ENCODE data around the gene ARMS2. TPM values are rescaled to one million over a fixed set of nuclear protein-coding genes. Genes with fewer than 3 reads are reported as not detected.

Gene ARMS2
- total RNA-seq, 1 experiment from 2014 or later, result not detected

GRCh38 chr10:122465401-122466040, 11.1 kb downstream of the ARMS2 start:
- TF ChIP-seq CTCF (conservative IDR thresholded peaks at IDR 0.05) (no peak), EZH2 (IDR thresholded peaks at IDR 0.05; ENCODE audit: low read depth) (no peak)
- Histone ChIP-seq H3K9me3 (ENCODE audit: insufficient read depth, low read depth) (no peaks in the 10 kb centered on the region), H2AFZ (no peak overlapping the region), H3K4me1 (replicated peaks; ENCODE audit: insufficient read depth) (0 out of 2 replicates have a peak, but pooled peaks cover 5% of the 10 kb centered on the region), H3K4me3 (no peak overlapping the region), H3K9me2 (ENCODE audit: insufficient read depth) (no peaks in the 10 kb centered on the region), H3K79me2 (ENCODE audit: low read depth) (no peaks in the 10 kb centered on the region), H3F3A (ENCODE audit: insufficient read depth, low read depth) (no peaks in the 10 kb centered on the region), H3K27me3 (ENCODE audit: insufficient read depth, low read depth) (peaks cover 13% of the 10 kb centered on the region), H3K4me2 (no peak overlapping the region), H4K20me1 (ENCODE audit: insufficient read depth) (no peaks in the 10 kb centered on the region), H3K27ac (no peak overlapping the region), H3K36me3 (ENCODE audit: low read depth) (no peaks in the 10 kb centered on the region)
- ChIA-PET POLR2A (ENCODE audit: unreplicated experiment) (no interaction called here), CTCF (no interaction called here)
- no TSS peak for BruUV-seq (replicated peaks)
- intact Hi-C loops (cut with micrococcal nuclease; ENCODE audit: unreplicated experiment), result no loop called here
- DNase-seq, result no peak

- no peak overlapping the region for H3K4me3 ChIP-seq
- no peak for DNase-seq
- H3F3A ChIP-seq (ENCODE audit: insufficient read depth, low read depth), result no peaks in the 10 kb centered on the region
- no peak overlapping the region for H3K4me2 ChIP-seq
- no TSS peak for BruUV-seq (replicated peaks)
- ChIA-PET CTCF (no interaction called here), POLR2A (ENCODE audit: unreplicated experiment) (no interaction called here)
- H4K20me1 ChIP-seq (ENCODE audit: insufficient read depth), result no peaks in the 10 kb centered on the region
- no peaks in the 10 kb centered on the region for H3K79me2 ChIP-seq (ENCODE audit: low read depth)
- TF ChIP-seq EZH2 (IDR thresholded peaks at IDR 0.05; ENCODE audit: low read depth), result no peak
- TF ChIP-seq CTCF (conservative IDR thresholded peaks at IDR 0.05), result no peak
- H3K27ac ChIP-seq, result no peak overlapping the region
- H2AFZ ChIP-seq, result no peak overlapping the region
- no peaks in the 10 kb centered on the region for H3K9me3 ChIP-seq (ENCODE audit: insufficient read depth, low read depth)
- H3K4me1 ChIP-seq (replicated peaks; ENCODE audit: insufficient read depth), result 0 out of 2 replicates have a peak, but pooled peaks cover 5% of the 10 kb centered on the region
- H3K27me3 ChIP-seq (ENCODE audit: insufficient read depth, low read depth), result peaks cover 13% of the 10 kb centered on the region
- intact Hi-C loops (cut with micrococcal nuclease; ENCODE audit: unreplicated experiment), result no loop called here
- H3K9me2 ChIP-seq (ENCODE audit: insufficient read depth), result no peaks in the 10 kb centered on the region
- no peaks in the 10 kb centered on the region for H3K36me3 ChIP-seq (ENCODE audit: low read depth)
Measured at GRCh38 chr10:122466951-122467381, 12.5 kb downstream of the ARMS2 start.

- no peak for TF ChIP-seq EZH2 (IDR thresholded peaks at IDR 0.05; ENCODE audit: low read depth)
- no peak for TF ChIP-seq CTCF (conservative IDR thresholded peaks at IDR 0.05)
- intact Hi-C loops (cut with micrococcal nuclease; ENCODE audit: unreplicated experiment), result no loop called here
- Histone ChIP-seq H3K27ac (no peak overlapping the region), H3F3A (ENCODE audit: insufficient read depth, low read depth) (no peaks in the 10 kb centered on the region), H3K4me1 (replicated peaks; ENCODE audit: insufficient read depth) (0 out of 2 replicates have a peak, but pooled peaks cover 5% of the 10 kb centered on the region), H3K4me2 (no peak overlapping the region), H3K27me3 (ENCODE audit: insufficient read depth, low read depth) (peaks cover 13% of the 10 kb centered on the region), H3K36me3 (ENCODE audit: low read depth) (no peaks in the 10 kb centered on the region), H3K79me2 (ENCODE audit: low read depth) (no peaks in the 10 kb centered on the region), H3K4me3 (no peak overlapping the region), H4K20me1 (ENCODE audit: insufficient read depth) (no peaks in the 10 kb centered on the region), H3K9me2 (ENCODE audit: insufficient read depth) (no peaks in the 10 kb centered on the region), H3K9me3 (ENCODE audit: insufficient read depth, low read depth) (no peaks in the 10 kb centered on the region), H2AFZ (no peak overlapping the region)
- POLR2A ChIA-PET (ENCODE audit: unreplicated experiment), result no interaction called here
- DNase-seq, result no peak
- CTCF ChIA-PET, result interaction anchor here (0.7 kb wide), 1 partner anchor 578 kb away, joined by 5 read pairs; no protein-coding TSS in a partner anchor
- no TSS peak for BruUV-seq (replicated peaks)
Measured at GRCh38 chr10:122467701-122468100, 13.2 kb downstream of the ARMS2 start.
